ENCODE measurements around the gene RGS3.

The RGS3 gene

DNA sequence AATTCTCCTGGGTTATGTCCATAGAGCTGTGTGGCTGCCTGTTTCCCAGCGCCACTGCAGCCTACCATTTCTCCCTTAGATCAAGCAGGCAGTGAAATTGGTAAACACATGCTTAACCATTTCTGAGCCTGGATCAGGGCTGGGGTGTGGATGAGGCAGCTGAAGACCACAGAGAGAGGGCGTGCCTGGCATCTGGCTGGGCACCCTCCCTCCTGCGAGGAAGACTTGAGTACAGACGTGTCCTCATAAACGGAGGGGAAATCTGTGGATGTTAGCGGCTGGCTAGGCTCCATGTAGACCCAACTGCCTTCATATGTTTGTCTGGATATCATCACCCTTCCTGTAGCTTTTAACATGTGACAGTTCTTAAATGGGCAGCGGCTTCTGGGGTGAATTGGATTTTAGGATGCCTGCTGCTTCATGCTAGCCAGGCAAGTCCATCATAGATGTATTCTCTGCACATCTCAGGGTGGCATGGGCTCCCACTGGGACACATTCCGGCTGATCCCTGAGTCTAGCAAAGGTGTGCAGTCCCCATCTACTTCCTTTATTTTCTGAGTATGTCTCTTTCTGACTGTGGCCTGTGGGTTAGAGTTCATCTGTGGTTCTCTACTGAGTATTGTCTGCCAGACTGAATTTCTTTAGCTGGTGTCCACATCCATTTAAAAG lies 11.0 kb downstream of the RGS3 start:
- H3K27ac ChIP-seq, result no peak overlapping the region
- no peak for TF ChIP-seq CTCF (IDR thresholded peaks at IDR 0.05; ENCODE audit: low read depth, low read length, missing control alignments)
- no peak for DNase-seq
- H3K27me3 ChIP-seq (replicated peaks), result no peaks in the 10 kb centered on the region
- in situ Hi-C loops (cut with HindIII; ENCODE audit: low pct_ligation_motif_present, low sequenced_read_pairs), result no loop called here
- no peaks in the 10 kb centered on the region for H3K36me3 ChIP-seq (replicated peaks)
- no peak overlapping the region for H3K4me3 ChIP-seq (ENCODE audit: low read depth, low read length)

DNA sequence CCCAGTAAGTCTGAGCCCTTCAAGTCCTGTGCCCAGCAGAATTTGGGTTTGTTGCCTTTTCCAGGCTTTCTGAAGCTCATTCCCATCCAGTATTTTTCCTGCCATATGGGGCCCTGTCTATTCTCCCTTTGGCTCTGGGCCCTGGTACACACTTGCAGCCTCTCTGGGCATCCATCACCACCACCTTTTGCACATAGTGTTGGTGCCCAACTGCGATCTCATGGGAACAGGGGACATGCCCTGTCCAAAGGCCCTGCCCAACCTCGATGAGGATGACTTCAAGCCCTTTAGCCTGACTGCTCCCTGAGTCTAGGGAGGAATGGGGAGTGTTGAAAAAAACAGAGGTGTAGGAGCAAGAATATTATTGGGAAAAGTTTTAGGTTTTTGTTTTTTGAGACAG lies 11.5 kb downstream of the RGS3 start:
- Histone ChIP-seq H3K27me3 (replicated peaks) (no peaks in the 10 kb centered on the region), H3K4me3 (ENCODE audit: low read depth, low read length) (no peak overlapping the region), H3K36me3 (replicated peaks) (no peaks in the 10 kb centered on the region), H3K27ac (no peak overlapping the region)
- DNase-seq, result no peak
- in situ Hi-C loops (cut with HindIII; ENCODE audit: low pct_ligation_motif_present, low sequenced_read_pairs), result no loop called here
- TF ChIP-seq CTCF (IDR thresholded peaks at IDR 0.05; ENCODE audit: low read depth, low read length, missing control alignments), result no peak

- Histone ChIP-seq H3K36me3 (replicated peaks) (no peaks in the 10 kb centered on the region), H3K27me3 (replicated peaks) (no peaks in the 10 kb centered on the region), H3K27ac (no peak overlapping the region), H3K4me3 (ENCODE audit: low read depth, low read length) (no peak overlapping the region)
- no peak for DNase-seq
- in situ Hi-C loops (cut with HindIII; ENCODE audit: low pct_ligation_motif_present, low sequenced_read_pairs), result no loop called here
- no peak for TF ChIP-seq CTCF (IDR thresholded peaks at IDR 0.05; ENCODE audit: low read depth, low read length, missing control alignments)
Observed at GRCh38 chr9:113475992-113476391, 12.5 kb downstream of the RGS3 start.

GRCh38 chr9:113476511-113476916 lies 13.0 kb downstream of the RGS3 start:
- no peak for TF ChIP-seq CTCF (IDR thresholded peaks at IDR 0.05; ENCODE audit: low read depth, low read length, missing control alignments)
- Histone ChIP-seq H3K4me3 (ENCODE audit: low read depth, low read length) (no peak overlapping the region), H3K27me3 (replicated peaks) (no peaks in the 10 kb centered on the region), H3K36me3 (replicated peaks) (no peaks in the 10 kb centered on the region), H3K27ac (no peak overlapping the region)
- in situ Hi-C loops (cut with HindIII; ENCODE audit: low pct_ligation_motif_present, low sequenced_read_pairs), result no loop called here
- DNase-seq, result no peak

DNA sequence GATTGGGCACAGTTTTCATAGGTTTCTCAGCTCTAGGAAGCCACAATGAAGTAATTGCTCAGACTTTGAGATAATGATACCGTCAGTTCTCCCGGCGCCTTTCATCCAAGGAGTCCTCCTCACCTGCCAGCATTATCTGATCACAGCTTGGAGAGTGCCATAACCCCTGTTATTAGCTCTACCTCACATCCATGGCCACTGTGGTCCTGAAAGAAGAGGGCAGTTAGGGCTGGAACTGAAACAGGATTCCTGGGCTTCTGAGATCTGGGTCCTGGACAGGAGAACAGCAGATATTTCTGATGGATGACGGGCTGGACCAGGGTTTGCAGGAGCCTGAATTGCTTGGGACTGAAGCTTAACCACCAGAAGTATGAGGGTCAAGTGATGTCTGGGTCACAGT lies 13.5 kb downstream of the RGS3 start:
- H3K27me3 ChIP-seq (replicated peaks), result no peaks in the 10 kb centered on the region
- no peaks in the 10 kb centered on the region for H3K36me3 ChIP-seq (replicated peaks)
- no peak for DNase-seq
- H3K27ac ChIP-seq, result no peak overlapping the region
- in situ Hi-C loops (cut with HindIII; ENCODE audit: low pct_ligation_motif_present, low sequenced_read_pairs), result no loop called here
- no peak overlapping the region for H3K4me3 ChIP-seq (ENCODE audit: low read depth, low read length)
- TF ChIP-seq CTCF (IDR thresholded peaks at IDR 0.05; ENCODE audit: low read depth, low read length, missing control alignments), result no peak

GRCh38 chr9:113477661-113478060 lies 14.1 kb downstream of the RGS3 start:
- H3K36me3 ChIP-seq (replicated peaks), result no peaks in the 10 kb centered on the region
- in situ Hi-C loops (cut with HindIII; ENCODE audit: low pct_ligation_motif_present, low sequenced_read_pairs), result no loop called here
- no peaks in the 10 kb centered on the region for H3K27me3 ChIP-seq (replicated peaks)
- TF ChIP-seq CTCF (IDR thresholded peaks at IDR 0.05; ENCODE audit: low read depth, low read length, missing control alignments), result no peak
- H3K4me3 ChIP-seq (ENCODE audit: low read depth, low read length), result no peak overlapping the region
- no peak for DNase-seq
- no peak overlapping the region for H3K27ac ChIP-seq

Measured in brain microvascular endothelial cell (primary cell).